WTC11 (cell line): ENCODE results near the gene BICRA. TPM values are rescaled to one million over a fixed set of nuclear protein-coding genes. Genes with fewer than 3 reads are reported as not detected.

Experiments used
- ATAC-seq: fragments of 200-7000 bp; cut with Tn5 transposase; 2 replicates; pipeline ENCODE4 v1.10.0; 2021; ENCODE audit warnings: mild to moderate bottlenecking, moderate library complexity
- CTCF ChIA-PET: fragments of 300-600 bp; sonication (Branson Sonifier 250); formaldehyde crosslinking; loops from one replicate; lab custom pipeline; 2021; ENCODE audit warnings: antibody characterized with exemption; lab: Charles Lee
- POLR2A ChIA-PET: fragments of 350-600 bp; sonication (Branson Sonifier 250); formaldehyde crosslinking; loops from one replicate; lab custom pipeline; 2021; ENCODE audit warnings: antibody characterized with exemption; lab: Charles Lee
- DNase-seq: peaks from one replicate; pipeline ENCODE4 v3.0.0; 2021; ENCODE audit warnings: low spot score
- H3K27ac Mint-ChIP-seq: 2 replicates; pipeline ENCODE4 v1.8.0; 2021; ENCODE audit warnings: mixed read lengths
- H3K27me3 Mint-ChIP-seq: 2 replicates; pipeline ENCODE4 v1.8.0; 2021; ENCODE audit warnings: low read depth, mild to moderate bottlenecking, moderate library complexity, mixed read lengths
- H3K36me3 Mint-ChIP-seq: 2 replicates; pipeline ENCODE4 v1.8.0; 2021; ENCODE audit warnings: mixed read lengths
- H3K4me1 Mint-ChIP-seq: 2 replicates; pipeline ENCODE4 v1.8.0; 2022; ENCODE audit warnings: mixed read lengths
- H3K4me3 Mint-ChIP-seq: 2 replicates; pipeline ENCODE4 v1.8.0; 2021; ENCODE audit warnings: mild to moderate bottlenecking, moderate library complexity, mixed read lengths
- H3K9me3 Mint-ChIP-seq: 2 replicates; pipeline ENCODE4 v1.8.0; 2021; ENCODE audit warnings: mixed read lengths
- CDX4 ChIP-seq: fragments of 250-450 bp; sonication (Bioruptor Pico); IDR thresholded peaks from 2 replicates; pipeline ENCODE4 v1.9.0; 2021; ENCODE audit warnings: moderate library complexity, mild to moderate bottlenecking, inconsistent platforms, borderline replicate concordance
- E2F4 ChIP-seq: sonication (generic); formaldehyde crosslinking; IDR thresholded peaks from 2 replicates; pipeline ENCODE4 v1.8.1; 2022; ENCODE audit warnings: low read depth, mild to moderate bottlenecking, moderate library complexity, missing genetic modification reagents, borderline replicate concordance
- ELF4 ChIP-seq: sonication (generic); formaldehyde crosslinking; IDR thresholded peaks from 2 replicates; pipeline ENCODE4 v1.8.1; 2022; ENCODE audit warnings: low read depth, mild to moderate bottlenecking, moderate library complexity, missing genetic modification reagents
- ESRRA ChIP-seq: sonication (generic); formaldehyde crosslinking; IDR thresholded peaks from 2 replicates; pipeline ENCODE4 v1.8.1; 2022; ENCODE audit warnings: mild to moderate bottlenecking, missing genetic modification reagents, borderline replicate concordance
- FOXK1 ChIP-seq: sonication (generic); formaldehyde crosslinking; IDR thresholded peaks from 2 replicates; pipeline ENCODE4 v1.8.0; 2022; ENCODE audit warnings: mild to moderate bottlenecking, moderate library complexity, missing genetic modification reagents
- GRHL2 ChIP-seq: fragments of 250-450 bp; sonication (Bioruptor Pico); IDR thresholded peaks from 2 replicates; pipeline ENCODE4 v1.8.0; 2022; ENCODE audit warnings: mild to moderate bottlenecking, moderate library complexity; ENCODE audit not compliant: insufficient replicate concordance, severe bottlenecking
- JAZF1 ChIP-seq: fragments of 250-450 bp; sonication (Bioruptor Pico); IDR thresholded peaks from 2 replicates; pipeline ENCODE4 v1.9.0; 2021; ENCODE audit warnings: moderate library complexity, mild to moderate bottlenecking, inconsistent platforms
- MAX ChIP-seq: sonication (generic); formaldehyde crosslinking; IDR thresholded peaks from 2 replicates; pipeline ENCODE4 v1.8.0; 2022; ENCODE audit warnings: mild to moderate bottlenecking, missing genetic modification reagents
- MYBL2 ChIP-seq: sonication (generic); formaldehyde crosslinking; IDR thresholded peaks from 2 replicates; pipeline ENCODE4 v1.8.1; 2023; ENCODE audit warnings: mild to moderate bottlenecking, moderate library complexity, missing genetic modification reagents
- STAT6 ChIP-seq: sonication (generic); formaldehyde crosslinking; conservative IDR thresholded peaks from 2 replicates; pipeline ENCODE4 v1.8.1; 2023; ENCODE audit warnings: mild to moderate bottlenecking, low read depth, missing genetic modification reagents, moderate library complexity
- ZBTB43 ChIP-seq: sonication (generic); formaldehyde crosslinking; IDR thresholded peaks from 2 replicates; pipeline ENCODE4 v1.8.1; 2023; ENCODE audit warnings: mild to moderate bottlenecking, missing genetic modification reagents
- ZMAT4 ChIP-seq: fragments of 250-450 bp; sonication (Bioruptor Pico); IDR thresholded peaks from 2 replicates; pipeline ENCODE4 v1.9.0; 2021; ENCODE audit warnings: mild to moderate bottlenecking
- ZNF121 ChIP-seq: sonication (generic); formaldehyde crosslinking; IDR thresholded peaks from 2 replicates; pipeline ENCODE4 v1.8.0; 2023; ENCODE audit warnings: missing genetic modification reagents
- ZNF281 ChIP-seq: sonication (generic); formaldehyde crosslinking; IDR thresholded peaks from 2 replicates; pipeline ENCODE4 v1.8.0; 2023; ENCODE audit warnings: mild to moderate bottlenecking, missing genetic modification reagents
- ZNF423 ChIP-seq: fragments of 250-450 bp; sonication (Bioruptor Pico); IDR thresholded peaks from 2 replicates; pipeline ENCODE4 v2.1.2; 2022; ENCODE audit warnings: mild to moderate bottlenecking, moderate library complexity
- ZNF532 ChIP-seq: fragments of 250-450 bp; sonication (Bioruptor Pico); IDR thresholded peaks from 2 replicates; pipeline ENCODE4 v1.9.0; 2021; ENCODE audit warnings: mild to moderate bottlenecking, borderline replicate concordance
- ZSCAN18 ChIP-seq: fragments of 250-450 bp; sonication (Bioruptor Pico); IDR thresholded peaks from 2 replicates; pipeline ENCODE4 v2.1.2; 2022; ENCODE audit warnings: mild to moderate bottlenecking, moderate library complexity
- total RNA-seq: library from RNA; stranded (reverse); gene quantifications from 3 replicates; pipeline ENCODE4 v1.2.3, GENCODE V29; 2021

The BICRA gene
- total RNA-seq, 1 experiment from 2014 or later, result 30.3 TPM

- no peak for TF ChIP-seq ZNF532 (CRISPR knock-in tag)
These were observed 92.2 kb downstream of the BICRA start (continued) for GRCh38 chr19:47700934-47701716.

GRCh38 chr19:47701717-47702552, 93.0 kb downstream of the BICRA start:
- H3K4me3 Mint-ChIP-seq, result no peak overlapping the region
- DNase-seq (no peak), ATAC-seq (no peak)
- H3K27me3 Mint-ChIP-seq, result no peaks in the 10 kb centered on the region
- CTCF ChIA-PET, result interaction anchor here (0.6 to 1.7 kb wide), 2 partner anchors 11 to 166 kb away, joined by 4 to 7 read pairs; partner anchors contain the start of gene EHD2
- POLR2A ChIA-PET, result no interaction called here
- H3K27ac Mint-ChIP-seq, result no peak overlapping the region
- 0 out of 2 replicates have a peak, but pooled peaks cover 2% of the 10 kb centered on the region for H3K4me1 Mint-ChIP-seq
- peaks cover 6% of the 10 kb centered on the region for H3K36me3 Mint-ChIP-seq
- no peaks in the 10 kb centered on the region for H3K9me3 Mint-ChIP-seq
- TF ChIP-seq ZNF423 (CRISPR knock-in tag) (no peak), STAT6 (CRISPR knock-in tag) (no peak), E2F4 (CRISPR knock-in tag) (no peak), CDX4 (no peak), ZBTB43 (no peak), ESRRA (CRISPR knock-in tag) (no peak), ELF4 (CRISPR knock-in tag) (no peak), JAZF1 (CRISPR knock-in tag) (no peak), ZNF281 (CRISPR knock-in tag) (no peak), ZSCAN18 (CRISPR knock-in tag) (no peak), ZNF121 (CRISPR knock-in tag) (no peak), MAX (CRISPR knock-in tag) (no peak), GRHL2 (CRISPR knock-in tag) (no peak), FOXK1 (no peak), MYBL2 (no peak), ZMAT4 (CRISPR knock-in tag) (no peak)
